GM08714 (cell line): Measurements from ENCODE around the gene RET.
A peak's percentile ranks its signal among the peaks of the same experiment; 100 is the strongest.
"Not testable (repeated sequence)": the region's sequence is repeated elsewhere in the genome, so short reads cannot be mapped to it uniquely, and the experiment has no call there.

Experiments used
- H3K4me3 ChIP-seq: fragments of 200-500 bp; sonication (Bioruptor generic); 2 replicates; pipeline ENCODE4 v1.5.1; 2014; ENCODE audit warnings: mild to moderate bottlenecking, low read length, inconsistent platforms
- ZNF274 ChIP-seq: IDR thresholded peaks from 2 replicates; pipeline ENCODE4 v1.6.1; 2012; ENCODE audit warnings: mild to moderate bottlenecking, low read depth, low read length

The RET gene

DNA sequence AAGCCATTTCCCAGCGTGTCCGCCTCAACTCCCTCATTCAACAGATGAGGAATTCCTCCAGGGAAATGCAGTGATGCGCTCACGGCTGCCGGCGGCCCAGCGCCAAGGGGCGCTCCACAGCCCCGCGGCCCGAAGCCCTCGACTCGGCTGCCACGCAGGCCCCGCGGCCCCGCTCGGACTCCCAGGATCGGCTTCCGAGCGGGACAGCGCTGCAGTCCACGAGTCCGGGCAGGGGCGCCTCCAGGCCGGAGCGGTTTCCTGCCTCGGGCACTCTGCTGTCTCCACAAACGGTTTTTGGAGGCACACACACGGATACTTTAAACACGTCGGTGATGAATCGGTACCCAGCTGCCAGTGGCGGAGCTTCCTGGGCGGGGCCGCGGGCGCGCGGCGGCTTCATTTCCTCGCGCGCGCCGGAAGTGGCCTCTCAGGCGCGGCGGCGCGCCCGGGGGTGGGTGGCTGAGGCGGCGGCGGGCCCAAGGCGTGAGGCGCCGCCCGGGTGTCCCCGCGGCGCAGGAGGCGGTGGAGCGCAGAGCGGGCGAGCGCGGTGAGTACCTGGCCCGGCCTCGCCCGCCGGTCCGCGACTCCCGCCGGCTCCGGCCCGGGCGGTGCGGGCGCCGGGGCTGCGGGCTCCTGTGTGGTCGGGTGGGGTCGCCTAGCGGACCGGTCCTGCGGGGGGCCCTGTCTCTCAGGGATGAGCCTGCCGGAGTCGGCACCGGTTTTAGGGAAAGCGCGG, 61.3 kb downstream of the RET start, which contains the start of gene CSGALNACT2:
Gene CSGALNACT2, plus strand, starts transcription at position 425 of the 736 bp plus-strand sequence. CDS start 16,705 bp downstream, outside the sequence.
- no peak for TF ChIP-seq ZNF274
- H3K4me3 ChIP-seq, result peak within 1 kb of the TSS; percentile 75

- H3K4me3 ChIP-seq, result peak overlapping the region; percentile 75
- no peak for TF ChIP-seq ZNF274
These were observed 61.9 kb downstream of the RET start for GRCh38 chr10:43138757-43139241.

DNA sequence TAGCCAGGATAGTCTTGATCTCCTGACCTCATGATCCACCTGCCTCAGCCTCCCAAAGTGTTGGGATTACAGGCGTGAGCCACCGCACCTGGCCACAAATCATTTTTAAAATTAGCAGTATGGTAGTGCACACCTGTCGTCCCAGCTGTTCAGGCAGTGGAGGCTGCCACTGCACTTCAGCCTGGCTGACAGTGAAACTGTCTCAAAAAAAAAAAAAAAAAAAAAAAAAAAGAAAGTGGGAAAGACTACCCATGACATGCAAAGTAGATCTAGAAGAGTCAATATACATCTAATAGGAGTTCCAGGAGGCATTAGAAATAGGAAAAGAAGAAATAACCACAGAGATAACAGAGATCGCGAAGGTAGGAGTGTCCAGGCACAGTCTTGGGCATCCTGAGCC, 64.6 kb downstream of the RET start:
- no peak for TF ChIP-seq ZNF274
- no peak overlapping the region for H3K4me3 ChIP-seq

DNA sequence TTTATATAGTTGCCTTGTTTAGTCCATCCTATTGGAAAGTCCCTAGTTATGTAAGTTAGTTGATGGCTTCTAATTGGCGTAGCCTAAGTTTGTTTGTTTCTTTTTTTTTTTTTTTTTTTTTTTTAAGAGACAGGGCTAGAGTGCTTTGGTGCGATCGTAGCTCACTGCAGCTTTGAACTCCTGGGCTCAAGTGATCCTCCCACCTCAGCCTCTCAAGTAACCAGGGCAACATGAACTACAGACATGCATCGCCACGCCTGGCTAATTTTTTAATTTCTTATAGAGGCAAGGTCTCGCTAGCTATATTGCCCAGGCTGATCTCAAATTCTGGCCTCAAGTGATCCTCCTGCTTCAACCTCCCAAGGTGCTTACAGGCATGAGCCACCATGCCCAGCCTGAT, 68.4 kb downstream of the RET start:
- no peak overlapping the region for H3K4me3 ChIP-seq
- no peak for TF ChIP-seq ZNF274

DNA sequence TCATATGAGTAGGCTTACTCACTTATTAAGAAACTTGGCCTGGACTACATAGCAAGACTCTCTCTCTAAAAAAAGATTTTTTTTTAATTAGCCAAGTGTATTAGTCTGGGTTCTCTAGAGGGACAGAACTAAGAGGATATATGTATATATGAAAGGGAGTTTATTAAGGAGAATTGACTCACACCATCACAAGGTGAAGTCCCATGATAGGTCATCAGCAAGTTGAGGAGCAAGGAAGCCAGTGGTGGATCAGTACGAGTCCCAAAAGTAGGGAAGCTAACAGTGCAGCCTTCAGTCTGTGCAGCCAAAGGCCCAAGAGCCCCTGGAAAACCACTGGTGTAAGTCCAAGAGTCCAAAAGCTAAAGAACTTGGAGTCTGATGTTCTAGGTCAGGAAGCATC, 69.1 kb downstream of the RET start:
- H3K4me3 ChIP-seq, result not testable (repeated sequence)

DNA sequence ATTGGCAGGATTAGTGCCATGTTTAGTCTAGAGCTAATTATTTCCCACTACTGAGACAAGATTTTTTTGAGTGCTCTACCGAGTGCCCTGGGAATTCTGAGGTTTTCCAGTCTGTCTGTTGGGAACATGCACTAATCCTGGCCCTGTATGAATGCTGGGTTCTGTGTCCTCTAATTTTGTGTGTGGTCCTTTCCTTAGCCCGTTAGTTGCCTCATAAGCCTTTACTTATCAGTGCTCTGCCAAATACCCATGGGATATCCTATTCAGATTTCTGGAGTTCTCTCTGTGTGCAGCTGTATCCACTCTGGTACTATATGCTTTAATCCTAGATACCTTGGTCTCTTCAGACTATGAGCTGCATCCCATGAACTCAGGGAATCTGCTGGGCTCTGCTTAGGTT, 74.5 kb downstream of the RET start:
- no peak for TF ChIP-seq ZNF274
- no peak overlapping the region for H3K4me3 ChIP-seq

DNA sequence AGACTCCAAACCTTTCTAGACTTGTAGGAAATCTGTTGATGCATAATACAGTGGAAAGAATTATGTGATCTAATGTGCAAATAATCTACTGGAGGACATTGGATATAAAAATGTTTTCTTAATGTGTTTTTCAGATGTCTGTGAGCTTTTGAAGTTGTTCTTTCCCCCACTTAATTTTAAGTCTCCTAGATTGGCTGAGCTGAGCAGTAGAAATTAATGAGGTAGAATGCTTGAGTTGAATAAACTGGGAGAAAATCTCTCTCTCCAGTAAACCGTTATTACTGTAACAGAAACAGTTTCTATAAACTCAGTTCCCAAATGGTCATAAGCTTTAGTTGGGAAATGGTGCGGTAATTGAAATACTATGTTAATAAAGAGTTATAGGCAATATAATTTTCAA, 77.0 kb downstream of the RET start:
- H3K4me3 ChIP-seq, result no peak overlapping the region
- TF ChIP-seq ZNF274, result no peak

- TF ChIP-seq ZNF274, result no peak
- no peak overlapping the region for H3K4me3 ChIP-seq
These were observed 78.4 kb downstream of the RET start for GRCh38 chr10:43155221-43155620.

DNA sequence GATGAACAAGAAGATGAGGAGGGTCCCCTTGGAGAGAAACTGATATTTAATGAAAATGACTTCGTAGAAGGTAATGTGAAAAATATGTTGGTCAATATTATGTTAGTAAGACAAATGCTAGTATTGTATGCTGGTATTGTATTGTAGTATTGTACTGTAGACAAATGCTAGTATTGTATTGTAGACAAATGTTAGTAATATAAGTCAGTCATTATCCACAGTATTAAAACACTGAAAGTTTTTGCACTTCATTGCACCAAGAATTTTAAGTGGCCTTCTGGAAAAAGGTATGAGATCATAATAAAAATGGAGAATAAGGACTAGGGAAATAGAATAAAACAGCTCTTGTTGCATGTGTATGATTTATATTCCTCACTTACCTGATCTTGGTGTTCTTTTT, 78.9 kb downstream of the RET start:
- no peak for TF ChIP-seq ZNF274

GRCh38 chr10:43156590-43157341, 79.9 kb downstream of the RET start:
- no peak for TF ChIP-seq ZNF274
- H3K4me3 ChIP-seq, result no peak overlapping the region

More for the DNA sequence above, 78.9 kb downstream of the RET start:
- H3K4me3 ChIP-seq, result no peak overlapping the region

DNA sequence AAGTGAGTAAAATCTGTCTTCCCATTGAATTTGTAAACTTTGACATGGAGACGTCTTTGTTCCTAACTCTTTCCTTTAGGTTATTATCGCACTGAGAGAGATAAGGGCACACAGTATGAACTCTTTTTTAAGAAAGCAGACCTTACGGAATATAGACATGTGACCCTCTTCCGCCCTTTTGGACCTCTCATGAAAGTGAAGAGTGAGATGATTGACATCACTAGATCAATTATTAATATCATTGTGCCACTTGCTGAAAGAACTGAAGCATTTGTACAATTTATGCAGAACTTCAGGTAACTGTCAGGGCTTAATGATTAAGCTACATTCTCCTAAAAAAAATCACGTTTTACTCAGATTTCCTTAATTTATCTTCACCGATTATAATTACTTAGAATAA, 81.8 kb downstream of the RET start:
- TF ChIP-seq ZNF274, result no peak
- H3K4me3 ChIP-seq, result no peak overlapping the region

DNA sequence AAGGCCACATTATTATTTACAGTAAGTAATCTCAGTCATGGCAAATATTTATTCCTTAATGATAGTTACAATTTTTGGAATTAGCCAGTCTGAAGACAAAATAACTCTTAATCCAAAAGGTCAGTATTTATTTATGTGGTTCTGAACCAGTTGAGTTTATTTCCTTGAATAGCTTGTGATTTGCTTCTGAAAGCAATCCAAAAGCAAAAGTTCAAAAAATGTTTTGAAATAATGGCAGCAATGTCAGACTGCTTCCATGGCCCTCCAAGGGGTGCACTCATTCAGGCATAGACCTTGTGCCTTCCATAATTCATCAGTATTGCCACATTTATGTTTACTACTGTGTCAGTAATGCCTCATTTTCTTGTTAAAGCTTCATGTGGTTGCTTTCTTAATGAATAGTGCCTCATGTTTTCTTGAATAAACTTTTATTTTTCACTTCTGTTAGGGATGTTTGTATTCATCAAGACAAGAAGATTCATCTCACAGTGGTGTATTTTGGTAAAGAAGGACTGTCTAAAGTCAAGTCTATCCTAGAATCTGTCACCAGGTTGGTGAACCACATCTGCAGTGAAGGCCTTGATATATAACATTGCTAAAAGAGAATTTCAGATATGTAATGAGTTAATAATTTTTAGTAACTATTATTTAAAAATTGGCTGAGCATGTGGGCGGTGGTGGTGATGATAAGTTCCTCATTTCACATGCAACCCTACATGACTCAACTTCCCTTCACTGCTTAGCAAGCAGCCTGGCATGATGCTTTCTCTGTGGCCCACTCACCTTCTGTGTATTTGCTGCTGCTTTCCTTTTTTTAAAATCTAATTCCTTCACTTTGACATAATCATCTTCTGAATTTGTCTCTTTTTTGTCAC, 83.4 kb downstream of the RET start:
- H3K4me3 ChIP-seq, result no peak overlapping the region
- no peak for TF ChIP-seq ZNF274

- H3K4me3 ChIP-seq, result no peak overlapping the region
- TF ChIP-seq ZNF274, result no peak
These were observed 84.0 kb downstream of the RET start for GRCh38 chr10:43160921-43161255.

GRCh38 chr10:43162604-43163003, 85.7 kb downstream of the RET start:
- H3K4me3 ChIP-seq, result no peak overlapping the region
- no peak for TF ChIP-seq ZNF274
